SK-N-SH treated with all-trans-retinoic acid at 6 μM for 48 hours (cell line): ENCODE results near the gene RACK1.
"Not testable (repeated sequence)": the region's sequence is repeated elsewhere in the genome, so short reads cannot be mapped to it uniquely, and the experiment has no call there.

Source experiments
- ATAC-seq: fragments of 200-7000 bp; cut with Tn5 transposase; 3 replicates; pipeline ENCODE4 v1.9.1; 2020; ENCODE audit warnings: mild to moderate bottlenecking, moderate library complexity
- ARNTL ChIP-seq: fragments of 450-650 bp; formaldehyde crosslinking; IDR thresholded peaks from 2 replicates; pipeline ENCODE4 v1.5.0; 2020; ENCODE audit warnings: low read depth, mild to moderate bottlenecking, moderate library complexity, borderline replicate concordance
- BACH2 ChIP-seq: fragments of 250-450 bp; sonication (Bioruptor Pico); IDR thresholded peaks from 2 replicates; pipeline ENCODE4 v1.9.0; 2021; ENCODE audit warnings: mild to moderate bottlenecking, borderline replicate concordance
- CSDC2 ChIP-seq: fragments of 250-450 bp; sonication (Bioruptor Pico); IDR thresholded peaks from 2 replicates; pipeline ENCODE4 v1.5.0; 2020; ENCODE audit warnings: mild to moderate bottlenecking, moderate library complexity
- ESRRG ChIP-seq: fragments of 250-450 bp; sonication (Bioruptor Pico); IDR thresholded peaks from 2 replicates; pipeline ENCODE4 v1.6.1; 2021; ENCODE audit warnings: mild to moderate bottlenecking
- GLIS3 ChIP-seq: fragments of 250-450 bp; sonication (Bioruptor Pico); IDR thresholded peaks from 2 replicates; pipeline ENCODE4 v1.5.0; 2020; ENCODE audit warnings: mild to moderate bottlenecking, moderate library complexity
- OSR1 ChIP-seq: fragments of 250-450 bp; sonication (Bioruptor Pico); IDR thresholded peaks from 2 replicates; pipeline ENCODE4 v1.8.0; 2022; ENCODE audit warnings: moderate library complexity, mild to moderate bottlenecking, inconsistent platforms
- RARB ChIP-seq: fragments of 250-450 bp; sonication (Bioruptor Pico); IDR thresholded peaks from 2 replicates; pipeline ENCODE4 v1.8.0; 2021; ENCODE audit warnings: mild to moderate bottlenecking, moderate library complexity
- SNAI2 ChIP-seq: fragments of 250-450 bp; sonication (Bioruptor Pico); IDR thresholded peaks from 2 replicates; pipeline ENCODE4 v1.5.0; 2020; ENCODE audit warnings: mild to moderate bottlenecking, moderate library complexity
- TCF4 ChIP-seq: fragments of 250-450 bp; sonication (Bioruptor Pico); IDR thresholded peaks from 2 replicates; pipeline ENCODE4 v1.8.0; 2021; ENCODE audit warnings: mild to moderate bottlenecking, moderate library complexity, borderline replicate concordance
- TOX ChIP-seq: fragments of 250-450 bp; sonication (Bioruptor Pico); IDR thresholded peaks from 2 replicates; pipeline ENCODE4 v1.8.0; 2021; ENCODE audit warnings: mild to moderate bottlenecking, moderate library complexity, borderline replicate concordance
- TSHZ2 ChIP-seq: fragments of 250-450 bp; sonication (Bioruptor Pico); IDR thresholded peaks from 2 replicates; pipeline ENCODE4 v1.5.0; 2020; ENCODE audit warnings: mild to moderate bottlenecking, moderate library complexity
- ZC3H10 ChIP-seq: fragments of 250-450 bp; sonication (Bioruptor Pico); IDR thresholded peaks from 2 replicates; pipeline ENCODE4 v1.5.1; 2021; ENCODE audit warnings: mild to moderate bottlenecking, moderate library complexity
- ZFP3 ChIP-seq: fragments of 250-450 bp; sonication (Bioruptor Pico); IDR thresholded peaks from 2 replicates; pipeline ENCODE4 v1.5.0; 2020; ENCODE audit warnings: mild to moderate bottlenecking, moderate library complexity
- ZFP30 ChIP-seq: fragments of 450-650 bp; formaldehyde crosslinking; IDR thresholded peaks from 2 replicates; pipeline ENCODE4 v1.5.0; 2022; ENCODE audit warnings: mild to moderate bottlenecking, moderate library complexity
- ZNF565 ChIP-seq: fragments of 450-650 bp; formaldehyde crosslinking; conservative IDR thresholded peaks from 2 replicates; pipeline ENCODE4 v1.5.0; 2020; ENCODE audit warnings: low read depth, mild to moderate bottlenecking, moderate library complexity
- ZNF70 ChIP-seq: fragments of 450-650 bp; formaldehyde crosslinking; IDR thresholded peaks from 2 replicates; pipeline ENCODE4 v1.5.0; 2020; ENCODE audit warnings: mild to moderate bottlenecking, moderate library complexity
- ZNF8 ChIP-seq: fragments of 450-650 bp; formaldehyde crosslinking; IDR thresholded peaks from 2 replicates; pipeline ENCODE4 v1.5.0; 2020; ENCODE audit warnings: mild to moderate bottlenecking, moderate library complexity
- TF ChIP-seq, protein P1 (sequence below): fragments of 250-450 bp; sonication (Bioruptor Pico); IDR thresholded peaks from 2 replicates; pipeline ENCODE4 v1.8.0; 2021; ENCODE audit warnings: low read depth, mild to moderate bottlenecking, moderate library complexity, borderline replicate concordance
- TF ChIP-seq, protein P2 (sequence below): fragments of 250-450 bp; sonication (Bioruptor Pico); IDR thresholded peaks from 2 replicates; pipeline ENCODE4 v1.5.1; 2020; ENCODE audit warnings: low read depth, mild to moderate bottlenecking, moderate library complexity

Gene RACK1

DNA sequence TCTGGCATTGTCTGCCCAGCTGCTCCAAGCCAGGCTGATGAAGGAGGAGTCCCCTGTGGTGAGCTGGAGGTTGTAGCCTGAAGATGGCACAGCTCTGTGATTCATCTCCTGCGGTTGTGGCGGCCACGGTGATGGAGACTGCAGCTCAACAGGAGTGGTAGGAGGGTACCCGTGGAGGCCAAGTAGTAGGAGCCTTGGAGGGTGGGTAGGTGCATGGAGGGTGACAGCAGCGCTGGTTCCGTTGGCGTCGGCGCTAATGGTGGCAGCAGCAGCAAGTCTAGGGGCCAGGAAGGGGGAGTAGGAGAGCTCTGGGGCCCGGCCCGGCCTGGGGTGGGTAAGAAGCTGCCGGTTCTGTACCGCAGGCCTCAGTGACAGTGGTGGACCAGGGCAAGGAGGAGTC, 39.6 kb upstream of the RACK1 start (continued):
- TF ChIP-seq TSHZ2 (CRISPR knock-in tag): no peak

GRCh38 chr5:181282874-181283273, 39.2 kb upstream of the RACK1 start:
- no peak for ATAC-seq
- TF ChIP-seq GLIS3 (no peak), ZNF565 (CRISPR knock-in tag) (no peak), ZNF70 (no peak), SNAI2 (CRISPR knock-in tag) (no peak), ZC3H10 (CRISPR knock-in tag) (no peak), ZFP30 (CRISPR knock-in tag) (no peak), OSR1 (no peak), TSHZ2 (CRISPR knock-in tag) (no peak), ZFP3 (no peak), TCF4 (CRISPR knock-in tag) (no peak), TOX (no peak), ESRRG (CRISPR knock-in tag) (no peak), ARNTL (no peak), RARB (CRISPR knock-in tag) (no peak), ZNF8 (CRISPR knock-in tag) (no peak)
- TF ChIP-seq, protein P1, sequence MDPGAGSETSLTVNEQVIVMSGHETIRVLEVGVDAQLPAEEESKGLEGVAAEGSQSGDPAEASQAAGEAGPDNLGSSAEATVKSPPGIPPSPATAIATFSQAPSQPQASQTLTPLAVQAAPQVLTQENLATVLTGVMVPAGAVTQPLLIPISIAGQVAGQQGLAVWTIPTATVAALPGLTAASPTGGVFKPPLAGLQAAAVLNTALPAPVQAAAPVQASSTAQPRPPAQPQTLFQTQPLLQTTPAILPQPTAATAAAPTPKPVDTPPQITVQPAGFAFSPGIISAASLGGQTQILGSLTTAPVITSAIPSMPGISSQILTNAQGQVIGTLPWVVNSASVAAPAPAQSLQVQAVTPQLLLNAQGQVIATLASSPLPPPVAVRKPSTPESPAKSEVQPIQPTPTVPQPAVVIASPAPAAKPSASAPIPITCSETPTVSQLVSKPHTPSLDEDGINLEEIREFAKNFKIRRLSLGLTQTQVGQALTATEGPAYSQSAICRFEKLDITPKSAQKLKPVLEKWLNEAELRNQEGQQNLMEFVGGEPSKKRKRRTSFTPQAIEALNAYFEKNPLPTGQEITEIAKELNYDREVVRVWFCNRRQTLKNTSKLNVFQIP: no peak

- not testable (repeated sequence) for ATAC-seq
These were observed 38.7 kb upstream of the RACK1 start for GRCh38 chr5:181282415-181282814.

- ATAC-seq: peak; percentile 29
- TF ChIP-seq ESRRG (CRISPR knock-in tag) (no peak), GLIS3 (no peak), TOX (no peak), OSR1 (no peak), ZFP3 (no peak), CSDC2 (CRISPR knock-in tag) (no peak), BACH2 (CRISPR knock-in tag) (no peak), ZC3H10 (CRISPR knock-in tag) (no peak), ZNF70 (no peak), TCF4 (CRISPR knock-in tag) (no peak)
- TF ChIP-seq, protein P2, sequence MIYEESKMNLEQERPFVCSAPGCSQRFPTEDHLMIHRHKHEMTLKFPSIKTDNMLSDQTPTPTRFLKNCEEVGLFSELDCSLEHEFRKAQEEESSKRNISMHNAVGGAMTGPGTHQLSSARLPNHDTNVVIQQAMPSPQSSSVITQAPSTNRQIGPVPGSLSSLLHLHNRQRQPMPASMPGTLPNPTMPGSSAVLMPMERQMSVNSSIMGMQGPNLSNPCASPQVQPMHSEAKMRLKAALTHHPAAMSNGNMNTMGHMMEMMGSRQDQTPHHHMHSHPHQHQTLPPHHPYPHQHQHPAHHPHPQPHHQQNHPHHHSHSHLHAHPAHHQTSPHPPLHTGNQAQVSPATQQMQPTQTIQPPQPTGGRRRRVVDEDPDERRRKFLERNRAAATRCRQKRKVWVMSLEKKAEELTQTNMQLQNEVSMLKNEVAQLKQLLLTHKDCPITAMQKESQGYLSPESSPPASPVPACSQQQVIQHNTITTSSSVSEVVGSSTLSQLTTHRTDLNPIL (CRISPR knock-in tag): no peak
- TF ChIP-seq, protein P1: no peak
- TF ChIP-seq, all 23 proteins: peak for 0
These were observed 38.2 kb upstream of the RACK1 start for GRCh38 chr5:181281984-181282316.
